DOHH2 (cell line): ENCODE data around the gene SHROOM3.

Experiments used
- EZH2phosphoT487 ChIP-seq: fragments of 200-600 bp; sonication (generic); IDR thresholded peaks from 2 replicates; pipeline ENCODE4 v1.6.1; 2017; ENCODE audit warnings: borderline replicate concordance, mild to moderate bottlenecking, antibody characterized with exemption, low read length, moderate library complexity, mixed read lengths
- TF ChIP-seq, protein P1 (sequence below): fragments of 200-600 bp; sonication (generic); IDR thresholded peaks from one replicate; pipeline ENCODE4 v1.5.1; 2014; ENCODE audit warnings: antibody characterized with exemption, mild to moderate bottlenecking, low read depth, low read length; ENCODE audit not compliant: poor library complexity, severe bottlenecking

DNA sequence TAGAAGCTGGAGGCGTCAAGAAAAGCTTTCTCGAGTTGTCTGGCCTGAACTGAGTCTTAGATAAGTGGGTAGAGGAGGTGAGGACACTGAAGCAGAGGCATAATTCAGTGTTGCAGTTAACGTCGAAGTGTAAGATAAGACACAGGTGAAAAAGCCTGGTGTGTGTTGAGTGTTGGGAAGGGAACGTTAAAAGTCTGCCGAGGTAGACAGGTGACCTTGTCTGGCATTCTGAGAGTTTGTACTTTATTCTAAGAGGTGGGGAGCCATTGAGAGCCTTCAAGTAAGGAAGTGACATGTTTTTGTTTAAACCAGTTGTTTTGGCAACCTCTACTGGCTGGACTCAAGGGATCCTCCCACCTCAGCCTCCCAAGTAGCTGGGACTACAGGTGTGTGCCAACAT is 219.1 kb downstream of the SHROOM3 start:
- TF ChIP-seq, protein P1, sequence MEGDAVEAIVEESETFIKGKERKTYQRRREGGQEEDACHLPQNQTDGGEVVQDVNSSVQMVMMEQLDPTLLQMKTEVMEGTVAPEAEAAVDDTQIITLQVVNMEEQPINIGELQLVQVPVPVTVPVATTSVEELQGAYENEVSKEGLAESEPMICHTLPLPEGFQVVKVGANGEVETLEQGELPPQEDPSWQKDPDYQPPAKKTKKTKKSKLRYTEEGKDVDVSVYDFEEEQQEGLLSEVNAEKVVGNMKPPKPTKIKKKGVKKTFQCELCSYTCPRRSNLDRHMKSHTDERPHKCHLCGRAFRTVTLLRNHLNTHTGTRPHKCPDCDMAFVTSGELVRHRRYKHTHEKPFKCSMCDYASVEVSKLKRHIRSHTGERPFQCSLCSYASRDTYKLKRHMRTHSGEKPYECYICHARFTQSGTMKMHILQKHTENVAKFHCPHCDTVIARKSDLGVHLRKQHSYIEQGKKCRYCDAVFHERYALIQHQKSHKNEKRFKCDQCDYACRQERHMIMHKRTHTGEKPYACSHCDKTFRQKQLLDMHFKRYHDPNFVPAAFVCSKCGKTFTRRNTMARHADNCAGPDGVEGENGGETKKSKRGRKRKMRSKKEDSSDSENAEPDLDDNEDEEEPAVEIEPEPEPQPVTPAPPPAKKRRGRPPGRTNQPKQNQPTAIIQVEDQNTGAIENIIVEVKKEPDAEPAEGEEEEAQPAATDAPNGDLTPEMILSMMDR, result no peak
- TF ChIP-seq EZH2phosphoT487, result no peak
